Activated CD4-positive, alpha-beta T cell treated with anti-CD3 and anti-CD28 coated beads, Interleukin-2, amount 50 U/mL, for 4 hours (primary cell): ENCODE measurements around the gene SLC22A23.

Experiments used
- DNase-seq, 2 experiments: peaks; one replicate each; pipeline ENCODE4 v3.0.0-alpha.2; 2020

The SLC22A23 gene

GRCh38 chr6:3314621-3315467 is 142.0 kb downstream of the SLC22A23 start:
- no peak for DNase-seq

GRCh38 chr6:3314176-3314575 is 142.7 kb downstream of the SLC22A23 start:
- no peak for DNase-seq

DNA sequence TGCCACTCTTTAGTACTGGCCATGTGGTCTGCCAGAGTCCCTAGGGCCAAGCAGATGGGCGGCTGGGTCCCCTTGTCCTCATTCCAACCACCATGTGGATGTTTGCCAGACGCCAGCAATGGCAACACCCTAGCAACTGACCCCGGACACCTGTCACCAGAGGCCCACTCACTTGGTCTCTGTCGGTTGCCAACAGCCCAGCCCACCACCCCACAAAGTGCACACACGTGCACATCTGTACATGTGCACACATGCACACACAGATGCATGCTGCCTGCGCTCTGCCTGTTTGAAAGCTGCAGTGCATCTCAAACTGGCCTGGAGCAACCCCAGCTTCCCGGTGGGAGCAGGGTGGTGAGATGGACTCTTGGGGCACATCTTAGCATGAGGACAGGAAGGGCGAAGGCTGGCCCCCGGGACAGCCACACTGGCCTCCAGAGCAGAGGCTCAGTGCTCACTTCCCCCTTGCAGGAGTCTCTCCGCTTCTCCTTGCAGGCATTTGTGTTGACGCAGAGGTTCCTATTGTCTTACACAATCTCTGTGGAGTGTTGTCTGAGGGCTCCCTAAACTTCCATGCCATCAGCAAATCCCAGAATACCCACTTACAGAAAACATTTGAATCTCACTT is 144.1 kb downstream of the SLC22A23 start:
- DNase-seq, result no peak

DNA sequence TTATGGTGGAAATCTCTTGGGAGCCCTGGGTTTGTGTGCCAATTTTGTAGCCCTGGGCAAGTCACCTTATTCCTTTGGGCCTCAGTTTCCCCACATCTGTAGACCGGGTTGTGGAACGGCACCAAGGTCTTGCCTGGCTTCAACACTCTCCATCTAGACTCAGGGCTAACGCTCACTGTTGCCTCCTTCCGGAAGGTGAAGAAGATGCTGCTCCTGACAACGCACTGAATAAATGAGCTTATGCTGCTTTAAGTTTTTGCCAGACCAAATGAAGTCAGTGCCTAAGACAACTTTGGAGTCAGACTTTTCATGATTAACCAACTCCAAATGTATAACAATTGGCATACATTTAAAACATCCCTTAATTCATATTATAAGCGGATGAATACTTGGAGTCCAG is 145.0 kb downstream of the SLC22A23 start:
- no peak for DNase-seq

DNA sequence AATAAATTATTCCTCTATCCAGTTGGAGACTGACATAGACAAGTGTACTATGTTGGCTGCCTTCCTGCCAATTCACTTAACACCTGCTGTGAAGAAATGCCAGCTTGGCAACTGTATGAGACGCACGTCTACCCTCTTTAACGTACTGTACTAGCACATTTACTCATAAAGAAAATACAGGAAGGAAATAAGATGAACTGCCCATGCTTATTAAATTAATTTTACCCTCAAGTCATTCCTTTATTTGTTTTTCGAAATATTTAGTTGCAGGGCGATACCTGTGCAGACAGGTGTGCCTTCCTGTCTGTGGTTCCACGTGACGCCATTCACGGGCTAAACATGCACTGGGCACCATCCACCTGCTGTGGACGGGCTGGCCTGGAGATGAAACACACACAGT is 146.1 kb downstream of the SLC22A23 start:
- no peak for DNase-seq

GRCh38 chr6:3310051-3310448 is 146.8 kb downstream of the SLC22A23 start:
- DNase-seq, result no peak

DNA sequence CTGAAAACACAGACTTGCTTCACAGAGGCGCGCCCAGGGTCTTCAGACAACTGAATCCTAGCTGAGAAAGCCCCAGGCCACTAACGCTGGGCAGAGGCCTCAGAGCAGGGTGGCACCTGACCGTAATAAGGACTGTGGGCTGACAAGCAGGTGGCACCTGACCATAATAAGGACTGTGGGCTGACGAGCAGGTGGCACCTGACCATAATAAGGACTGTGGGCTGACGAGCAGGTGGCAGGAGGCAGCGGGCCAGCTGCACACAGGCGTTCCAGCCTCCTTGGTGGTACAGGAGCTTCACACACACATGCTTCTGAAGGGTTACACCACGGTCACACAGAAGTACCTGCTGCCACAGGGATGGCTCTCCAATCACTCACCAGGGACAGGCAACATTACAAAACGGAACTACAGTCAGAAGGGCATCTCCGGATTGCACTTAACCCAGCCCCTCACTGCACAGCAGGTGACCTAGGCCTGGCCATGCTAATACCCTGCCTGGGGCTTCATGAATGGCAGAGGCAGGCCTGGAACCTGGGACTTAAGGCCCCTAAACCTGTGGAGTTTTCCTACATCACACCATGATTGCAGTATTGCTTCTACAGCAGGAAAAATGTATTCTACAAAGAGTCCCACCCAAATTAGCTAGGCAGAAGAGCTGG is 147.3 kb downstream of the SLC22A23 start:
- no peak for DNase-seq

GRCh38 chr6:3308106-3308505 is 148.7 kb downstream of the SLC22A23 start:
- no peak for DNase-seq

GRCh38 chr6:3307436-3307835 is 149.4 kb downstream of the SLC22A23 start:
- DNase-seq, result no peak

- DNase-seq, result no peak
These were observed 150.0 kb downstream of the SLC22A23 start for GRCh38 chr6:3306848-3307247.

GRCh38 chr6:3305831-3306230 is 151.0 kb downstream of the SLC22A23 start:
- no peak for DNase-seq

- no peak for DNase-seq
These were observed 151.7 kb downstream of the SLC22A23 start for GRCh38 chr6:3305216-3305565.

DNA sequence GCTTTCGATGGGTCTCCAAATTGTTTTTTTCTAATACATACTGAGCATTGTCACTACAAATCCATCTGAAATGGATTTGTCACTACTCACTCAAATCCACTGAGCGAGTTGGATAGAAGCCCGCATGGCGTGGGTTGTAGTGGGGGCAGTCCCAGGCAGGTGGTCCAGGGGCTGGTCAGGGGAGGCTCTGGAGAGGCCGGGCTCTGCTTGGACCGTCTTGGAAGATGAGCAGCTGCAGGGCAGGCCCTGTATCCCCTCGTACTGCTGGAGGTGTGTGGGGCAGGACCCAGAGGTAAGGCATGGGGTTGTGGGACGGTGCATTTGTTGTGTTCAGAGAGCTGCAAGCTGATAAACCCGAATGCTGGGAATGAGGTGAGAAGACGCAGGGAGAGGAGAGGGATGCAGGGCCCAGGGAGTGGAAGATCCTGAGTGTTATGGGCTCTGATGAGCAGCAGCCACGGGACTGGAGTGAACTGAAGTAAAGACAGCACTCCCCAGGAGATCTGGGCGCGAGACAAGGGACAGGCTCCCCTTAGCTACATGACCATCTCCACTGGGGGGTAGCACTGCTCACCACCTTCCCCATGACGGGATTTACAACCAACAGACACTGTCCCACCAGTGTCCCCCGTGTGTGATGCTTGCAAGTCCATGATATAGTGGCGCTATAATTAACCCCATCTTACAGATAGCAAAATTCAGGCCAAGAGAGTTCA is 152.2 kb downstream of the SLC22A23 start:
- DNase-seq, result no peak

GRCh38 chr6:3303795-3304411 is 152.9 kb downstream of the SLC22A23 start:
- DNase-seq, result no peak

GRCh38 chr6:3301506-3301905 is 155.3 kb downstream of the SLC22A23 start:
- no peak for DNase-seq

DNA sequence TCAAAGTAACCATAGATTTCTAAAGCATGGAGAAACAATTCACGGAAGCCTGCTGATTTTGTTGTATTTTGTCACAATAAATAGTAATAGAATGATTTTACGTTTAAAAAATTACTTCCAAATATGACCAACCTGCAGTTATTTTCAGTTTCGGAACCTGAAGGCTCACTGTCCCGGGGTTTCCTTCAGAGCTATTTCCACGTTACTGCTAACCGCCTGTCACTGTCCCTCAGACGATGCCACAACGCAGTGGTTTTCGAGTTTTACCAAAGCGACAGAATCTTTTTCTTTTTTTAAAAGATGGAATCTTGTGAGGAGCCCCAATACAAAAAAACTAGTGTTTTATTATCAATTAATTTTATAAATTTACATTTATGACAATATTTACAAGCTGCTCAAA is 157.6 kb downstream of the SLC22A23 start:
- no peak for DNase-seq

DNA sequence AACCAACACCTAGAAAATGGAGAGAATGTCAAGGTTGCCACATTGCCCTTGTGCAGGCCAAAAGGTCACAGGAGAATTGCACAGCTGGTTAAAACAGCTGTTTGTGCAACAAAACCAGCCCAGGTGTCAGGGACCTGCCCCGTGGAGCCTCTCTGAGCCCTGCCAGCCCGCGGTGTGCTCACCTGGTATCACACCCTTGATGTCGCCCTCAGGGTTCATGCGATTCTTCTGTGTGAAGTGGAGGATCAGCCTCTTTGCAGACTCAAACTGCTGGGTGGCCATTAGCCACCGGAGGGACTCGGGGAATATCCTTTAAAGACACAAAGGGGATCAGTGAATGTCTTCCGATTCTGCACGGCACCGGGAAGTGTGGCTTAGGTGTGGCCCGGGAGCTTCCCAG is 158.9 kb downstream of the SLC22A23 start:
- DNase-seq, result no peak

GRCh38 chr6:3297006-3297405 is 159.8 kb downstream of the SLC22A23 start:
- no peak for DNase-seq

- DNase-seq, result no peak
These were observed 160.3 kb downstream of the SLC22A23 start for GRCh38 chr6:3296537-3296936.

DNA sequence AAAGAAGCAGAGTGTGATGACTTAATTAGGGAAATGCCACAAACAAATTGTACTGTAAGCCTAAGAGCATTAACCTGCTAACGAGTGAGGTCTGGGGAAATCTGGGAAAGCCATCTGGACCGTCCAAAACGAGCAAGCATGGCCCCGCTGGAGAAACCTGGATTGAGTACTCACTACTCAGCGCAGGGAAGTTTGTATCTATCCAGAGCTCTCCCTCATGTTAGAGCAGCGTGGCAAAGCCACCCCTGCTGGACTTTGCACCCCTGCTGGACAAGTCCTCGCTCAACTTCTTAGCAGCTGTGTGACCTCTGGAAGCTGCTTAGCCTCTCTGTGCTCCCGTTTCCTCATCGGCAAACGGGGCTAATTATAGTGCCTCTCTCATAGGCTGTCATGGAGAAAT is 160.8 kb downstream of the SLC22A23 start:
- no peak for DNase-seq

DNA sequence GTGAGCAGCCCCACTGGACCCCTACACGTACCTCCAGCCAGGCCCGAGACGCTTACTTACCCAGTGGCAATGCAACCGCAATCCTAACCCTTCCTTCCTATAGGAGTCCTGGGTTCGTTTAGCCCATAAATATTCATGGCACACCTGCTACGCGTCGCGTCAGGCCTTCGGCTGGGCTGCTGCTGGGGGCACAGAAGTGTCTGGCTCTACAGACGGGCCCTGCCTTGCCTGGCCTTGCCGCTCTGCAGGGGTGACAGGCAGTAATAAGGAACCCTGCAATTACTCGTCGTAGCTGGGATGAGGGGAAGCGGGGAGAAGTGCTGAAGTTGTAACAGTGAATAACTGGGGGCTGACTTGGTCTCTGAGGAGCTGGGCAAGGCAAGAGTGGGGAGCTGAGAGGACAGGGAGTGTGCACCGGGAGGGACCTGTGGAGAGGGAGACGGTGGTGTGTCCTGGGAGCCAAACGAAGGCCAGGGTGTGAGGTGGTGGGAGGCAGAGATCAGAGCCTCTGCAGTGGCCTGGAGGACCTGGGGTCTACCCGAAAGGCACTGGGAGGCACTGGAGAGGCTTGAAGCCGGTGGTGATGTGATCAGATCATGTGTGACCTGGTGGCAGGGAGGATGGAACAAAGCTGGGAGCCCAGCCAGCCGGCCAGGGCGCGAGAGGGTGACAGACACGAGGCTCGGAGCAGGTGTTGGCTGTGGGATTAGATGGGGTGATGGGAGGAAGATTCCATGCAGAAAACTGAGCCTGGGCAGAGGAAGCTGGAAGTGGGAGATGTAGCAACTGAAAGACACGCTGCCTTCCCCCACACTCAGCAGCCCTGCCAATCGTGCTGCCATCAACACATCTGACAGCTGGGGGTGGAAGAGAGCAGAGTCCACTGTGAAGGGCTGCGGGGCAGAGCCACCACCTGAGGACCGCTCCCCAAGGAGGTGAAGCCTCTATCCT is 161.7 kb downstream of the SLC22A23 start:
- DNase-seq, result no peak

DNA sequence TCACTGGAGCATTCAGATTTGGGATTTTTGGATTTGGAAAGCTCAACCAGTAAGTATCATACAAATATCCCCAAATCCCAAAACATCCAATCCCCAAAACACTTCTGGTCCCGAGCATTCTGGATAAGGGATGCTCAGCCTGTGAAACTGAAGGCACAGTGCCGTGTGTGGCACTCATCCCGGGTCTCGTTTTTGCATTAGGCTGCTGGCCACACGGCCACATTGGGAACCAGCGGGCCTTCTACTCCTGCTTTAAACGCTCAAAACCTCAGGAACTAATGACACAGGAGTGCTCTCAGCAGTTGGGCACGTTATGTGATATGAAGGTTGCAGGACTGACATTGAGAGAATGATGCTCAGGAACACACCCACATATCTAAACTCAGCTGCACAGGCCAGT is 162.5 kb downstream of the SLC22A23 start:
- no peak for DNase-seq
